Coronary artery (tissue), 2 donors: ENCODE results near the gene RPL38.

Experiments used
- DNase-seq: peaks from one replicate; pipeline ENCODE4 v3.0.0-alpha.2; 2017; ENCODE audit warnings: low spot score
- H3K27ac ChIP-seq, 2 donors: fragments of 200-600 bp; sonication (generic); one replicate each; pipeline ENCODE4 v1.5.1; 2016 to 2019
- H3K4me3 ChIP-seq: fragments of 200-600 bp; sonication (generic); 2 replicates; pipeline ENCODE4 v1.5.1; 2016; ENCODE audit warnings: mild to moderate bottlenecking, moderate library complexity
- TF ChIP-seq, protein P1 (sequence below): fragments of 200-600 bp; sonication (generic); IDR thresholded peaks from one replicate; pipeline ENCODE4 v1.5.1; 2019; ENCODE audit warnings: antibody characterized with exemption

Gene RPL38

DNA sequence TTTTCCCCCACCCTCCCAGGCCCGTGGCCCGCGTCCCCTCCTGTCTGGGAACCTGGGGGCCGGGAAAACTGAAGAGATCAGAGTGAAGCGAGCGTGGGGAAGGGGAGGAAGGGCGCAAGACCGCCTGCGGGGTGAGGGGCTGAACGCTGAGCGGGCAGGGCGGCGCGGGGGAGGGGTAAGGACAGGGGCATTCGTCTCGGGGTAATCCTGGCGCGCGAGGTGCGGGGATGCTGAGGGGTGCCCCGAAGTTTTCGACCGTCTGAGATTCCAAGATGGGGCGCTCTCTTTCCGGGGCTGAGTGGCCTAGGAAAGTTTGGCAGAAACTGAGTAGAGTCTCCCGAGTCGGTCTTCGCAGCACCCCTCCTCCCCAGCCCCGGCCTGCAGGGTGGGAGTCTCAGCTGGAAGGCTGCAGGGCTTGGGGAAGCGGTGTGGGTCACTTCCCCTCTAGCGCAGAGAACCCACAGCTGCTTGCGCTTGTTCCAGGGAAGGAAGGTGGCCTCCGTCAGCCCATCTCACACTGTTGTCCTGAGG lies 10.4 kb downstream of the RPL38 start:
- DNase-seq, result no peak
- TF ChIP-seq, protein P1, sequence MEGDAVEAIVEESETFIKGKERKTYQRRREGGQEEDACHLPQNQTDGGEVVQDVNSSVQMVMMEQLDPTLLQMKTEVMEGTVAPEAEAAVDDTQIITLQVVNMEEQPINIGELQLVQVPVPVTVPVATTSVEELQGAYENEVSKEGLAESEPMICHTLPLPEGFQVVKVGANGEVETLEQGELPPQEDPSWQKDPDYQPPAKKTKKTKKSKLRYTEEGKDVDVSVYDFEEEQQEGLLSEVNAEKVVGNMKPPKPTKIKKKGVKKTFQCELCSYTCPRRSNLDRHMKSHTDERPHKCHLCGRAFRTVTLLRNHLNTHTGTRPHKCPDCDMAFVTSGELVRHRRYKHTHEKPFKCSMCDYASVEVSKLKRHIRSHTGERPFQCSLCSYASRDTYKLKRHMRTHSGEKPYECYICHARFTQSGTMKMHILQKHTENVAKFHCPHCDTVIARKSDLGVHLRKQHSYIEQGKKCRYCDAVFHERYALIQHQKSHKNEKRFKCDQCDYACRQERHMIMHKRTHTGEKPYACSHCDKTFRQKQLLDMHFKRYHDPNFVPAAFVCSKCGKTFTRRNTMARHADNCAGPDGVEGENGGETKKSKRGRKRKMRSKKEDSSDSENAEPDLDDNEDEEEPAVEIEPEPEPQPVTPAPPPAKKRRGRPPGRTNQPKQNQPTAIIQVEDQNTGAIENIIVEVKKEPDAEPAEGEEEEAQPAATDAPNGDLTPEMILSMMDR, result no peak
- peak overlapping the region; percentile 62 to 87 for H3K27ac ChIP-seq
- H3K4me3 ChIP-seq, result peak overlapping the region; percentile 78

DNA sequence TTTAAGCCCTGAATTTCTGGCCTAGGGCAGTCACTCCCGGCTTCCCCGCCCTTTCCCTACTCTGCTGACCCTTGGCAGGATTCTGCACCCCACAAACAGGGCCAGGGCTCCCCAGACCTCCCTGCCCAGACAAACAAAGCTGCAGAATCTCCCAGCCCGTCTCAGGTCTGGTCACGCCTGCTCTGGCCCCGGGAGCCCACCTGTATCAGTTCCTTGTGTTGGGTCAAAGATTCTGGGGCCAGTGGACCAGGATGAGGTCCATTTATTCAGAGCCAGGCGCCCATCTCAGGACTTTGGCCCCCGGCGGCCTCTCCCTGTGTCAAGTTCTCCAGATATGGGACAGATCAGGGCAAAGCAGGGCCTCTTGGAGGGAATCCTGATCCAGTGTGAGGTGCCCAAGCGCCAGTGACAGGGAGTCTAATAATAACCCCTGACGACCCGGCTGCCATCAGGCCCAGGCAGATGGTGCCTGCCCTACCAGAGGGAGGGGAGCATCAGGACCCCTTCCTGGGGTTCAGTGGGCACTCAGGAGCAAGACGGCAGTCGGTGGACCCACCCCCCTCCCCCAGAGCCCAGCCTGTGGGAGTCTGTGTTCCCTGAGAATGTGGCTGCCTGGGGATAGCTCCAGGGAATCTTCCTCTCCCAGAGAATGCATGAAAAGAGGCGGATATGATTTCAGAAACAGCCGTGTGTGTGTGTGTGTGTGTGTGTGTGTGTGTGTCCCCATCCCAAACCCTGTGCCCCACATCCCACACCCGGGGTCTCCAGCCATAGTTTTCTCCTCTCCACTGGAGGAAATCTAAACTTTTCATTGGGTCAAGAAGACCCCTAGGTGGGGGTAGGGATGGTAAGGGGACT lies 11.2 kb downstream of the RPL38 start:
- TF ChIP-seq, protein P1, result no peak
- no peak for DNase-seq
- Histone ChIP-seq H3K4me3 (peak overlapping the region; percentile 78), H3K27ac (peak overlapping the region; percentile 27 to 87)

DNA sequence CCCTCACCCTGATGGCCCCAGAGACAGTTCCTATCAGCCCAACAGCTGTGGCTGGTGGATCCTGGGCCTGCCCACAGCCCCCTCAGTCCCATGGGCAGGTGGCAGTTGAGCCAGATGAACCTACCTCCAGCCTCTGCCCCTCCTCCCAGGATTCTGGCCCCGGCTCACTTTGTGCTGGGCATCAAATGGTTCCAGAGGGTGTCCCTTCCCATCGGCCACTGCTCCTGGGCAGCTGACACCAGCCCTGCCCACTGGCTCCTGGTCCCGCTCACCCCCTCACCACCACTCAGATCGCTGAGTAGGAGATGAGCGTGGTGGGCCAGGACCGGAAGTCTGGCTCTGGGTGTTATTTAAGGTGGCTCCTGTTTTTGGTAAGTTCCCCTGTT lies 11.9 kb downstream of the RPL38 start:
- TF ChIP-seq, protein P1, result no peak
- peak overlapping the region; percentile 78 for H3K4me3 ChIP-seq
- no peak for DNase-seq
- peak overlapping the region in 1 of 2 donors; percentile 87 for H3K27ac ChIP-seq

DNA sequence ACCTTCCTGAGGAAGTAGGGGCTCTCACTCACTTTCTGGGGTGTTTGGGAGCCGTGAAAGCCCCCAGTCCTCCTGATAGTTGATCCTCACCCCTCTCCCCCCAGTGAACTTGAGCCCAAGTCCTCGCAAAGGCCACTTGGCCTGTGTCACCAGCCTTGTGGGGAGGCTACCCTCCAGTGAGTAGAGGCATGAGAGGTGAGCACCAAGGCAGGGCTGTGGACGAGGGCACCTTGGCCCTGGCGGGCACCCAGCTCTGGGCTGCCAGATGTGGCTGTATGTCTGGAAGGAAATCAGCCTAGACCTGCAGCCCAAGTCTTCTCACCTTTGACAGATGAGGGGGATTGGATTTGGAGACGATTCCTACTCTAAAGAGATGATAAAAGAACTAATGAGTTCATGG lies 13.0 kb downstream of the RPL38 start:
- H3K4me3 ChIP-seq, result no peak overlapping the region
- TF ChIP-seq, protein P1, result no peak
- no peak for DNase-seq
- H3K27ac ChIP-seq, result no peak overlapping the region

DNA sequence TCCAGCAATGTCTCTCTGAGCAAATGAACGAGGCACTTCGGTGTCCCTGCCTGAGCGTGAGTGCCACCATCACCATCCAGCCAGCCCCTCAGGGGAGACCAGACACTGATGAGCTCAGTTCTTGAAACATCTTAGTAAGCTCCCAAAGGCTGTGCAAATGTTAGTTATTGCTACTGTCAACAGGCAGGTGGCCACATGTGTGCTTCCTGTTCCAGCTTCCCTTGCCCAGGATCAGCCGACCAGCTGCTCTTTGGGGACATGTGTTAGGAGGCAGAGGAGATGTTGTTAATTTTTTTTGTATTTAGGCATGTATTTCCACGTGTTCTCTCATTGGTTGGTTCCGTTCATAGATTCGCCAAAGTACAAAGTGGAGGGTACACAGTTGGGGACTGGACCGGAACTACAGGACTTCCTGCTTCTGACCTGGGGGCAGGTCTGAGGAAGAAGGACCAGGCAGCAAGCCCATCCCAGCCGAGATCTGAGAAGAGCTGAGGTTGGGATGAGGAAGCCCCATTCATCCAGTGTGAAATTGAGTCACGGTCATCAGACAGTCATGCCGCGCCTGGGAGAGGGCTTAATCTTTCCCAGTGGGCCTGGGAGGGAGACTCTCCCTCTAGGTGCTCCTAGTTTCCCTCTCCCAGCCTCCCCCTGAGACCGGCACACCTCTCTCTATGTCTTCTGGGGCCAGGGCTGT lies 13.7 kb downstream of the RPL38 start:
- H3K27ac ChIP-seq, result no peak overlapping the region
- no peak for DNase-seq
- TF ChIP-seq, protein P1, result no peak
- no peak overlapping the region for H3K4me3 ChIP-seq

DNA sequence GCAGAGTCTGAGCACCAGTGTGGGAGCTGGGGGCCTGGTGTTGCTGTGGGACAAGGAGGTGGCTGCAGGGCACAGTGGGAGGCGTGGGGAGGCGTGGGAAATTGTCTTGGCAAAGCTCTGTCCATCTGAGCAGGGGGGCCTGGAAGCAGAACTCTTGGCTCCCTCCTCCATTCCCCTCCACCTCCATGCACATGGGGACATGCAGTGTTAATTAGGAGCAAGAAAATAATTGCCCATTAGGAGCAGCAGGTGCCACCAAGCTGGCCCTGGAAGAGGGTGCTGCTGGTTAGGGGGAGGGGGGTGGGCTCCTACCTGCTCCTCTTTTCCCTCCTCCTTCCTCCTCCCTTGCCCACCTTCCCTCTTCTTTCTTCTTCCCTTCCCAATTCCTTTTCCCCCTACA lies 14.4 kb downstream of the RPL38 start:
- Histone ChIP-seq H3K27ac (no peak overlapping the region), H3K4me3 (no peak overlapping the region)
- DNase-seq, result no peak
- TF ChIP-seq, protein P1, result no peak
